ENCODE measurements around the gene ACKR3.

GRCh38 chr2:236536727-236537398 is 32.8 kb upstream of the ACKR3 start:
- TF ChIP-seq POLR2A (IDR thresholded peaks at IDR 0.05; ENCODE audit: low read depth, low read length) = no peak
- TF ChIP-seq CEBPB (IDR thresholded peaks at IDR 0.05; ENCODE audit: low read depth, low read length) = no peak
